Activated naive CD8-positive, alpha-beta T cell treated with anti-CD3 and anti-CD28 coated beads for 36 hours (primary cell): ENCODE results near the gene CD2BP2. TPM values are rescaled to one million over a fixed set of nuclear protein-coding genes. Genes with fewer than 3 reads are reported as not detected.
A peak's percentile ranks its signal among the peaks of the same experiment; 100 is the strongest.

Experiments used
- DNase-seq: peaks from one replicate; pipeline ENCODE4 v3.0.0; 2021
- H3K27ac Mint-ChIP-seq: one replicate; pipeline ENCODE4 v1.8.0; 2022; ENCODE audit warnings: mild to moderate bottlenecking, moderate library complexity, mixed read lengths
- H3K27me3 Mint-ChIP-seq: one replicate; pipeline ENCODE4 v1.8.0; 2022; ENCODE audit warnings: mild to moderate bottlenecking, mixed read lengths
- H3K36me3 Mint-ChIP-seq: one replicate; pipeline ENCODE4 v1.8.0; 2021; ENCODE audit warnings: mild to moderate bottlenecking, mixed read lengths
- H3K4me1 Mint-ChIP-seq: one replicate; pipeline ENCODE4 v1.8.0; 2021; ENCODE audit warnings: mixed read lengths
- H3K4me3 Mint-ChIP-seq: one replicate; pipeline ENCODE4 v1.8.0; 2022; ENCODE audit warnings: mild to moderate bottlenecking, moderate library complexity, mixed read lengths
- H3K9me3 Mint-ChIP-seq: one replicate; pipeline ENCODE4 v1.8.0; 2022; ENCODE audit warnings: mixed read lengths
- total RNA-seq, 2 experiments: library from RNA; stranded (reverse); gene quantifications; one replicate each; pipeline ENCODE4 v1.2.3, GENCODE V29; 2021

CD2BP2 gene
- total RNA-seq, 2 experiments from 2014 or later: 60.7 to 66.8 TPM

DNA sequence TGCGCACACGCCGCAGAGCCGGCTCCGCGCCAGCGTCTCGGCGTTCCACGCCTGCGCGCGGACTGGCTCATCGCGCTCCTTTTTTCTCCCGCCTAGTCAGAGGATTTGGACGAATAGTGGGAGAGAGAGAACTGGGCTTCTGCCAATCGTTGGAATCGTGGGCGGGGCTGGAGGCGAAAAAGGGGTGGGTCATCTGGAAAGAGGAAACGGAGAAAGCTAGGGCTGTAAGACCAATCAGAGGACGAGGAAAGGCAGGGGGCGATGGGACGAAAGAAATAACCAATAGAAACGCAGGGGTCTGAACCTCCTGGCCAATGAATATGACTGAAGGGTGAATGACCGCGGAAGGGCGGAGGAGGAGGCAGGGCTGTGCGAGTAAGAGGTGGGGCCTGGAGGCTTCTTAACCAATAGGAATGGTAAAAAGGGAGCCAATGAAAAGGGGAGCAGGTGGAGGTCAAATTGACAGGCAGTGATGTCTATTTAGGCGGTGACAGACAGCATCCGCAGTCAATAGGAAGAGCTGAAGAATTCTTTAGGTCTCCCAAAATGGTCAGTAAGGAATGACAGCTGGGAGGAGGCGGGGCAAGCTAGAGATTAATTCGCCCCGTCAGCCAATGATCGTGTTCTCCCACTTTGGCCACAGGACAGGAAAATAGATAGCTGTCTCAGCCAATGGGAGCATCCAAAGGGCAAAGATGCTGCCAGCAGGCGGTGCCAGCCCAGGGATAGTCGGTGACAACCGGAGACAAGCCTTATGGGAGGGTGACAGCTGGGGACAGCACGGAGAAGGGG is 15.5 kb upstream of the CD2BP2 start, which contains the start of gene TBC1D10B:
Gene TBC1D10B, minus strand, starts transcription at position 39 of the 792 bp plus-strand sequence. CDS start 311 bp downstream, outside the sequence.
- no peaks in the 10 kb centered on the region for H3K9me3 Mint-ChIP-seq
- H3K27ac Mint-ChIP-seq: peak within 1 kb of the TSS; percentile 94
- H3K27me3 Mint-ChIP-seq: peaks cover 4% of the 10 kb centered on the region
- peak within 1 kb of the TSS; percentile 93 for H3K4me3 Mint-ChIP-seq
- peak; percentile 98 for DNase-seq
- peaks cover 10% of the 10 kb centered on the region for H3K36me3 Mint-ChIP-seq
- H3K4me1 Mint-ChIP-seq: peaks cover 35% of the 10 kb centered on the region

DNA sequence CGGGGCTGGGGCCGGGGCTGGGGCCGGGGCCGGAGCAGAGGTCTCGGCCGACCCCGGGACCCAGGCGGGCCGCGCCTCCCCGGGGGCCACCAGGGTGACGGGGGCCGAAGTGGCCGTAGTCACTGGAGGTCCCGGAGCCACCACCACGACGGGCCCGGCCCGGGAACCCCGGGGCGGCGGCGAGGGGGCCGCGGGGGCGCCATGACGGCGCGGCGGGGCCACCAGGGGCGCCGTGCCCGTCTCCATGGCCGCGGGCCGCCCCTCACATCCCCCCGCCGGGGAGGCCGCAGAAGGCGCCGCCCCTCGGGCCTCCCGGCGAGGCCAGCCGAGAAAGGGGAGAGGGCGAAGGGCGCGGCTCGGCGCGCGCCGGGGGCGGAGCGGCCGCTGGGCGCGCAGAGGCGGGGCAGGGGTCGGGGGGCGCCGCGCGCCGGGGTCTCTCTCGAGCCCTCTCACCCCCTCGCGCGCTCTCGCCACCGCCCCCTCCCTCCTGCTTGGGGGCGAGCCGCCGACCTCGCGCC is 14.9 kb upstream of the CD2BP2 start:
- Mint-ChIP-seq H3K9me3 (no peaks in the 10 kb centered on the region), H3K36me3 (peaks cover 14% of the 10 kb centered on the region), H3K27me3 (peaks cover 4% of the 10 kb centered on the region)

DNA sequence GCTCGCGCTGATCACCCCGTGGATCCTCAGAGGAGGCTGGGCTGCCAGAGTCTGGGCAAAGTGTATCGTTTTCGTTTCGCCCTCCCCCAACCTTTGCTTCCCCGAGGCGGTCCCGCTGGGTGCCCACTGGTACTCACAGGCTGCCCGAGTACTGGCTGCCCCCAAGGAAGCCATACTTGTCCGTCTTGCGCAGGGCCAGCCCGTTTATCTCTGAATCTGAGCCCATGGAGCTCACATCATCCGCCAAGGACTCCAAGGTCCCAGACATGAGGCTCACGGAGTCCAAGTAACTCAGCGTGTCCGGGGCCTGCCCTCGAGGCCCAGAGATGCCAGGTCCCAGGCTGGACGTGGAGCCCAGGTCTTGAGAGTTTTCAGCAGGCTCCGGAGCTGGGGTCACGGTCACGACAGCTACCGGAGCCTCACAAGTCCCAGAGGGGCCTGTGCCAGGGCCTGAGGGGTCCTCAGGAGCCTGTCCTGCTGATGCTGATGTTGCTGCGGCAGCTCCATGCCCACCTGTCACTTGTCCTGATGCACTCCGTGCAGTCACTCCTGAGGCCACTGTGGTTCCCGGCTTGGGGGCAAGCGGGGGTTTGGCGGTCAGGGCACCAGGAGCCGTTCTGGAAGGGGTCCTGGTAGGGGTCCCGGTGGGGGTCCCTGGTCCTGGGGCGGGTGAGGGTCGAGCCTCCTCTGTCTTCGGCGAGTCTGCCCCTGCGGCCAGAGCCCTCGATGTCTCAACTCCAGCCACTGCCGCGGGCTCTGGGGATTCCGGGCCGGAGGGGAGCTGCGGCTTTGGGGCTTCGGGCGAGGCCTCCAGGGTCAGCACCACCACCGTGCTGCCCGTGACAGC is 14.2 kb upstream of the CD2BP2 start:
- H3K4me3 Mint-ChIP-seq: peak overlapping the region; percentile 93
- peak; percentile 41 for DNase-seq
- peaks cover 4% of the 10 kb centered on the region for H3K27me3 Mint-ChIP-seq
- peaks cover 38% of the 10 kb centered on the region for H3K4me1 Mint-ChIP-seq
- no peaks in the 10 kb centered on the region for H3K9me3 Mint-ChIP-seq
- H3K36me3 Mint-ChIP-seq: peaks cover 14% of the 10 kb centered on the region
- peak overlapping the region; percentile 78 for H3K27ac Mint-ChIP-seq

More for the DNA sequence above, 14.9 kb upstream of the CD2BP2 start:
- Mint-ChIP-seq H3K4me3 (peak overlapping the region; percentile 83), H3K4me1 (peaks cover 38% of the 10 kb centered on the region), H3K27ac (no peak overlapping the region)
- DNase-seq: no peak

DNA sequence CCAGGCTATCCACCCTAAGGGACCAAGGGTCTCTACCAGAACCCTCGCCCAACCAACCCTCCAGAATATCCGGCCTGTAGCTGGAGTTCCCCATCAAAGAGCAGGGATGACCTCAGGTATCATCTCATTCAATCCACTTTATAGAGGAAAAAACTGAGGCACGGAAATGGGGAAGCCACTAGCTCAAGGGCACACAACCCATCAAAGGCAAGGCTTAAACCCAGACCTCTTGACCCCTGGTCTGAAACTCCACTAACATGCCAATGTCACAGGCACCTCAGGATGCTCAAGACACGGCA is 13.6 kb upstream of the CD2BP2 start:
- peak overlapping the region; percentile 78 for H3K27ac Mint-ChIP-seq
- H3K4me1 Mint-ChIP-seq: peaks cover 38% of the 10 kb centered on the region
- DNase-seq: no peak
- H3K4me3 Mint-ChIP-seq: peak overlapping the region; percentile 93
- H3K9me3 Mint-ChIP-seq: no peaks in the 10 kb centered on the region
- H3K27me3 Mint-ChIP-seq: peaks cover 4% of the 10 kb centered on the region
- H3K36me3 Mint-ChIP-seq: peaks cover 14% of the 10 kb centered on the region

DNA sequence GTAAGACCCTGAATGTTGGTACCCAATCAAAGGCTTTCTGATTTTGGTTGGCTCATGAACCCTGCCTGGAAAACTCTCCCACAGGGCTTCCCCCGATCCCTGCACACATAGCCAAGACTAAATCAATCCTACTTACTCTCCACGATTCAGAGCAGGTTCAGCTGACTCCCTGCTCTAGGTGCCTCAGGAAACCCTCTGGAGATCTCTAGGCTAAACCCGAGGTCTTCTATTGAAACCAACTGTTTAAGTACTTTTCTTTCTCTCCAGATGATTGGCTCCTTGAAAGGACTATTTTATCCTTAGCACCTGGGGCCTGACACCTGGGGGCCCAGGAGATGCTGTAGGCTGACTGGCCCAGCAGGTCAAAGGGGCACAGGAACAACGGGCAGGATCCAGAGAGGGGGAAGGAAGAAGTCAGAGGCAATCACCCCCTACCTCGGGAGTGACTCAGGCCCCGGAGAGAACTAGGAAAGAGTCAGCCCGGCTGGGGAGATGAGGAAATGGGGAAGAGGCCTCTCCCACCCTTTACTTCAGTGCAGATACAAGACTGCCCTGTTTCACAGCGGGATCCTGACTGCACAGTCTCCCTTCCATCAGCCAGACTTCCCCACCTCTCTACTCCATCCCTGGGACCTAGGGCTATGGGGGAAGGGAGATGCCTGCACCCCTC is 13.1 kb upstream of the CD2BP2 start:
- peaks cover 14% of the 10 kb centered on the region for H3K36me3 Mint-ChIP-seq
- no peaks in the 10 kb centered on the region for H3K9me3 Mint-ChIP-seq
- peaks cover 38% of the 10 kb centered on the region for H3K4me1 Mint-ChIP-seq
- peak overlapping the region; percentile 93 for H3K4me3 Mint-ChIP-seq
- peak overlapping the region; percentile 78 for H3K27ac Mint-ChIP-seq
- H3K27me3 Mint-ChIP-seq: peaks cover 4% of the 10 kb centered on the region
- no peak for DNase-seq

DNA sequence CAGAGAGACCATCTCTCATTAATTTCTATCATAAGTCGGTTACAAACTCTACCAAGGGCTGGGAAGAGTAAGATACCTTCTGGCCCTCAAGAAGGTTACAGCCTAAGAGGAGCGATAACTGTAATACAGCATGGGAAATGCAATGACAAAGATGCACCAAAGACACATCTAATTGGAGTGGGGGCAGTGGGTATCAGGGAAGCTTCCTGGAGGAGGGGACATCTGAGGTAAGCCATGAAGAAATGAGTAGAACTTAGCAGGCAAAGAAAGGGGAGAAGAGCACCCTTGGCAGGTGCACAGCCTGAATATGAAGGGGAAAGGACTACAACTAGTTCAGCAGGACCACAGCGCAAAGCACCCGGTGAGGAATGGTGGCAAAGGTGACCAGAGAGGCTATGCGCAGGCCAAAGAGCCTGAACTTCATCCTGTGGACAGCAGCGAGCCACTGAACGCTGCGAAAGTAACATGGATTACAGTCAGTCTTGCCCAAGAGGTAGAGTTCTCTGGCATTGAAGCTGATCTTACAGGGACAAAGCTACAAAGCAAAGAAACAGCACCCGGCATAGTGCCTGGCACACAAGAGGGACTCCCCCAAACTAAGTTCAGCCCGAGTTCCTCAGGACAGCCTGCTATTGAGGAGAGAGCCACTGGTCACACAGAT is 12.4 kb upstream of the CD2BP2 start:
- Mint-ChIP-seq H3K36me3 (peaks cover 18% of the 10 kb centered on the region), H3K4me1 (peaks cover 38% of the 10 kb centered on the region), H3K9me3 (no peaks in the 10 kb centered on the region), H3K4me3 (peak overlapping the region; percentile 93), H3K27me3 (peaks cover 4% of the 10 kb centered on the region), H3K27ac (no peak overlapping the region)
- no peak for DNase-seq

DNA sequence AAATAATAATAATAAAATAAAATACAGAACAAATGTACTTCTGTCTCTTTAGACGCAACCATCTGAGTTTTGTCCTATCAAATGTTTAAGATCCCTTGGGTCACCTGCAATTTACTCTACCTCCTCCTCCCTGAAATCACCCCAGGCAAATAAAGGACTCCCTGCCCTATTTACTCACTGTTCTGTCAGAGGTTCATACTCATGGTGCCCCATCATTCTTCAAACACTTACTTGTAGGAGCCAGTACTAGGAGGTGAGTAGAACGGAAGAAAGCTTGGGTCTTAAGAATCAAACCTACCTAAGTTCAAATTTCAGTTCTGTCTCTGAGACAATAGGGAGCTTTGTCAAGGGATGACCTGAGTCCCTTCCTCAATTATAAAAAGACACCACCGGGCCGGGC is 11.4 kb upstream of the CD2BP2 start:
- Mint-ChIP-seq H3K27ac (no peak overlapping the region), H3K9me3 (no peaks in the 10 kb centered on the region), H3K4me3 (peak overlapping the region; percentile 93), H3K36me3 (peaks cover 20% of the 10 kb centered on the region), H3K4me1 (peaks cover 30% of the 10 kb centered on the region), H3K27me3 (peaks cover 4% of the 10 kb centered on the region)
- DNase-seq: no peak

DNA sequence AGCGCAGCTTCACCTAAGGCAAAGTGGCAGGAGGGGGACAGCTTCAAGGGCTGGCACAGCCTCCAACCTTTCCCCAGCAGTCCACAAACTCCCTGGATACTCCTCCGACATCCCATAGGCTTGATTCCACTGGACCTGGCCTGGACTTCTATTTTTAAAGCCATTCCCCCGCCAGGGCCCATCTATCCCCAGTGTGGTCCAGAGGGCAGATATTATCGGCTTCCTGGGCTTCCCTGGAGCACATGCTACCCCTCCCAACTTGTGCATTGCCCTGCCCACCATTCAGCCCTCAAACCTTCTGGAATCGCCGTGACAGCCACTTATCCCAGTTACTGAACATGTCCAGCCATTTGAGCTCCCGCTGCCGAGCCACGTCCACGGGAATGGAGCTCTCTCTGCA is 10.1 kb upstream of the CD2BP2 start:
- DNase-seq: no peak
- Mint-ChIP-seq H3K4me1 (peaks cover 26% of the 10 kb centered on the region), H3K4me3 (no peak overlapping the region), H3K36me3 (peaks cover 20% of the 10 kb centered on the region), H3K9me3 (no peaks in the 10 kb centered on the region), H3K27ac (no peak overlapping the region), H3K27me3 (no peaks in the 10 kb centered on the region)

DNA sequence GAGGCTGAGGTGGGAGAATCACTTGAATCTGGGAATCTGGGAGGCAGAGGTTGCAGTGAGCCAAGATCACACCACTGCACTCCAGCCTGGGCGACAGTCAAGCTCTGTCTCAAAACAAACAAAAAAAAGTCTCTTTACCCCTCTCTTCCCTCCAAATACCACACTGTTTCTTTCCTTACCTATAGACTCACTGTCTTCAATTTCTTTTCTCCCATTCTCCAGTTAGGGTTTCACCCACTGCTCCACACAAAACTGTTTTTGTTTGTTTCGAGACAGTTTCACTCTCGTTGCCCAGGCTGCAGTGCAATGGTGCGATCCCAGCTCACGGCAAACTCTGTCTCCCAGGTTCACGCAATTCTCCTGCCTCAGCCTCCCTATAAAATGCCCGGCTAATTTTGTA is 6.1 kb upstream of the CD2BP2 start:
- Mint-ChIP-seq H3K9me3 (no peaks in the 10 kb centered on the region), H3K36me3 (peaks cover 15% of the 10 kb centered on the region), H3K27ac (no peak overlapping the region), H3K4me1 (peaks cover 11% of the 10 kb centered on the region), H3K27me3 (no peaks in the 10 kb centered on the region), H3K4me3 (no peak overlapping the region)
- DNase-seq: no peak

DNA sequence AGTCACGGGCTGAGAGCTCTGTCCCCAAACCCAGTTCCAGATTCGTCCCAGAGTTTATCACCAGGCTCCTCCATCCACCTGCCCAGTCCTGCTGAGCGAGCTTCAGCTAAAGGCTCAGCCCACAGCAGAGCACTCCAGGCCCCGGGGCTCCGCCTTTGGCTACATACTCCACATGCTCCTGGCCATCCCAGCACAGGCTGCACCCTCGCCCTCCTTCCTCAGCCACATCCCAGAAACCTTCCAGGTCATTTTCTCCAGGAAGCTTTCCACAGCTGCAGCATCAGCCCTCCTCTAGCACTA is 4.7 kb upstream of the CD2BP2 start:
- Mint-ChIP-seq H3K4me3 (no peak overlapping the region), H3K4me1 (peaks cover 16% of the 10 kb centered on the region), H3K36me3 (peaks cover 12% of the 10 kb centered on the region), H3K27me3 (no peaks in the 10 kb centered on the region), H3K9me3 (no peaks in the 10 kb centered on the region), H3K27ac (no peak overlapping the region)
- DNase-seq: no peak

DNA sequence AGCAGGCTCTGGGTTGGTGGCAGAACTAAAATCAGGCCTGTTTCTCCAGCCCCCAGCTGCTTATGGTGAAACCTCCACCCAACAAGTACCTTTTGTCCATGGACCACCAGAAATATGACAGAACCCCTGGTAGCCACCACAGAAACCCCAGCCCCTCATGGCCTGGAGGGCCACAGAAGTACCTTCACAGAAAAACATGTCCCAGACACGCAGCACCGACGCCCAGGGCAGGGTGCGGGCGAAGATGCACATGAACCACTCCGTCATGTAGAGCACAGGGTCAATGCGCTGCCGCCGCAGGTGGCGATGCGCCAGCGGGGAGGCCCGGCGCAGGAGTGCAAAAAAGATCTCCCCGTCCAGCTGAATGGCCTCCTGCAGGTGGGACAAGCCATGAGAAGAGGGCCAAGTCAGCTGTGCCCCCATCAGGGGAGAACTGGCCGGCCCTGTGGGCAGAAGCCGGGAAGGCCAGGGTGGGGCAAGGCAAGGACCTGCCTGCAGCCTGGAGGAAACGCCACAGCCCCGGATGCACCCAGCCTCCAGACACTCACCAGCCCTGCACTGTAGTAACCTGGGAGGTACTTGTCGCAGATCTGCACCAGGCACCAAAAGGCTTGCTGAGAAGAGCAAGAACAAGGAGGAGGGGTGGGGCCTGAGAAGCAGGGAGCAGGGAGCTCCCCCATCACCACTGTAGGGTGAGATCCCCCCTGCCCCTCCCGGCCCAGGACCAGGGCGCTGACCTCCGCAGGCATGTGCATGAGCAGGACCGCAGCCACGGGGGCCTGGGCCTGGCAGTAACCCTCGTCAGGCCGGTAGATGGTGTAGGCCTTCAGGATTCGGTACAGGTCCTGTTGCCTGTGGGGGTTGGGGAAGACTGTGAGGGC is 4.1 kb upstream of the CD2BP2 start:
- no peak overlapping the region for H3K27ac Mint-ChIP-seq
- DNase-seq: no peak
- peaks cover 12% of the 10 kb centered on the region for H3K36me3 Mint-ChIP-seq
- no peaks in the 10 kb centered on the region for H3K9me3 Mint-ChIP-seq
- H3K4me1 Mint-ChIP-seq: peaks cover 20% of the 10 kb centered on the region
- no peaks in the 10 kb centered on the region for H3K27me3 Mint-ChIP-seq
- no peak overlapping the region for H3K4me3 Mint-ChIP-seq

DNA sequence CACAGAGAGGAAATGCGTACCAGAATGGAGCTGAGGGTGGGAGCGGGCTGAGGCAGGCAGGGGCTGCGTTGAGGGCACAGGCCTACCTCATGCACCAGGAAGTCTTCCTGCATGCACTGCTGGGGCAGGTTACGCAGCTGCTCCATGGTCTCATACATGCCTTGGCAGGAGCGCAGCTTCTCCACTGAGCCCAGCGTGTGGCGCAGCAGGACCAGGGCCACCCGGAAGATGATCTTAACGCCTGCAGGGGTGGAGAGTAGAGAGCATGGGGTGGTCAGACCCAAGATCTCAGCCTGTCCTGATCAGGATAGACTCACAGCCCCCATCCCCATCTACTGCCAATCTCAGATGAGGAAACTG is 3.4 kb upstream of the CD2BP2 start:
- H3K36me3 Mint-ChIP-seq: peaks cover 12% of the 10 kb centered on the region
- no peaks in the 10 kb centered on the region for H3K27me3 Mint-ChIP-seq
- no peak overlapping the region for H3K4me3 Mint-ChIP-seq

DNA sequence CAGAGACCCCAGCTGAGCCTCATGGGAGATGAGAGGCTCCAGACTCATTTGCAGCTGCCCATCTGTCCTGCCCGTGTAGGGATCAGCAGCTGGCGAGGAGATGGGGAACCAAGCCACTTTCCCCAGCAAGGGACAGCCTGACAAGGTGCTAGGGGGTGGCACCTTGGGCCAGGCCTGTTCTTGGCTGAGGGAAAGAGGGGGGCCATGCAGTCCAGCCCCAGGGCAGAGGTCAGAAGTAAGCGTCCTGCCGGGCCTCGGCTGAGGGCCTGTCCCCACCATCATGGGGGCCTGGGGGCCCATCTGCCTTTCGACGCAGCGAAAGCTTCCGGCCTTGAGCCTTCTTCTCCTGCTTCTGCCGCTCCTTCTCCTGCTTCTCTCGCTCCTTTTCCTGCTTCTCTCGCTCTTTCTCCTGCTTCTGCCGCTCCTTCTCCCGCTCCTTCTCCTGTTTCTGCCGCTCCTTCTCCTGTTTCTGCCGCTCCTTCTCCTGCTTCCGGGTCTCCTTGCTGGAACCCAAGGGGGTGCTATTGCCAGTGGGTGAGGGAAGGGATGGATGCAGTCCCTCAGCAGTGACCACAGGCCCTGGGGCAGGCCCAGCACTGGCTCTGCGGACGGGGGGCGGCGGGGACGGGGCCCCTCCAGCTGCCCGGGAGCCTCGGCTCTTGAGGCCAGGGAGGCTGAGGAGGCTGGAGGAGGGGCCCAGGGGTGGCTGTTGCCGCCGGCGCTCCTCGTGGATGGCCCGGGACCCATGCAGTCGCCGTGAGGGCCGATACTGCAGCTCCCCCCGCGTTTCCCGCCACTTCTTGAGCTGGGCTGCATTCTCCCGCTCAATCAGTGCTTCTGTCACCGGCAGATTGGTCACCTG is 2.8 kb upstream of the CD2BP2 start:
- DNase-seq: no peak
- peaks cover 11% of the 10 kb centered on the region for H3K36me3 Mint-ChIP-seq
- no peaks in the 10 kb centered on the region for H3K27me3 Mint-ChIP-seq
- H3K4me3 Mint-ChIP-seq: no peak overlapping the region
- no peaks in the 10 kb centered on the region for H3K9me3 Mint-ChIP-seq
- H3K4me1 Mint-ChIP-seq: peaks cover 25% of the 10 kb centered on the region
- no peak overlapping the region for H3K27ac Mint-ChIP-seq

More for the DNA sequence above, 3.4 kb upstream of the CD2BP2 start:
- no peak for DNase-seq
- Mint-ChIP-seq H3K27ac (no peak overlapping the region), H3K4me1 (peaks cover 22% of the 10 kb centered on the region), H3K9me3 (no peaks in the 10 kb centered on the region)
